Activated effector memory CD4-positive, alpha-beta T cell treated with Interleukin-2 at 50 U/mL for 16 hours (primary cell): ENCODE data around the gene SYPL1.

Source experiments
- DNase-seq: peaks from one replicate; pipeline ENCODE4 v3.0.0-alpha.2; 2020

The SYPL1 gene

GRCh38 chr7:106064771-106065574 lies 47.1 kb downstream of the SYPL1 start:
- no peak for DNase-seq

GRCh38 chr7:106064316-106064715 lies 47.8 kb downstream of the SYPL1 start:
- no peak for DNase-seq

DNA sequence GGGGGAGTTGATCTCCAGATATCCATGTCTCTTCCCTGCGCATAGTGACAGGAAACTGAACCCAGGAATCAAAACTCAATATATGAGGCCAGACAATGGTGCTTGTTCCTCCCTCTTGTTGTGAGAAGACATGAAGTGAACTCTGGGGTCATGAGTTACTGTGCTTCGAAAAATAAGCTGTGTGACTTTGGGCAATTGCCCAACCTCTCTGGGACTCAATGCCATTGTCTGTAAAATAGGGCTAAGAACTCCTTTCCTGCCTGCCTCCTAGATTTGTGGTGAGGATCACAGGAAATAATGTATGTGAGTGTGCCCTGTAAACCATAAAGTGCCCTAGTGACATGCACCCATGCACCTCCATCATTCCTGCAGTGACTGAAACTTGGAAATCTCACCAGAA lies 48.4 kb downstream of the SYPL1 start:
- no peak for DNase-seq

DNA sequence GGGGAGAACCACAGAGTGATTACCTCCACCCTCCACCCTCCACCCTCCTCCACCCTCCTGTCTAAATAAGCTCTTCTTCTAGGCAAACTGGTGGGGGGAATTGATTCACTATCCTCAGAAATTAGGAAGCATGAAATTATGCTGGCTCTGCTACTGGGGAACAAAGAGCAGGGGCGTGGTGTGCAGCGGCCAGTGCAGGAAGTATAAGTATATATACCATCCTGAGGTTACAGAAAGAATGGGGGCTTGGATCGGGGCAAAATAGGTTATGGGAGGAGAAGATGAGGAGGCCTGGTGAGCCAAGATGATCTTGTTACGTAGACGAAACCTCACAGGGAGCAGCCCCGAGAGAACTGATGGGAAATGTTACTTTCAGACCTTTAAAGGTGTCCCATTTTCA lies 49.1 kb downstream of the SYPL1 start:
- no peak for DNase-seq

- DNase-seq = no peak
Measured at GRCh38 chr7:106062521-106062931, 49.6 kb downstream of the SYPL1 start.

DNA sequence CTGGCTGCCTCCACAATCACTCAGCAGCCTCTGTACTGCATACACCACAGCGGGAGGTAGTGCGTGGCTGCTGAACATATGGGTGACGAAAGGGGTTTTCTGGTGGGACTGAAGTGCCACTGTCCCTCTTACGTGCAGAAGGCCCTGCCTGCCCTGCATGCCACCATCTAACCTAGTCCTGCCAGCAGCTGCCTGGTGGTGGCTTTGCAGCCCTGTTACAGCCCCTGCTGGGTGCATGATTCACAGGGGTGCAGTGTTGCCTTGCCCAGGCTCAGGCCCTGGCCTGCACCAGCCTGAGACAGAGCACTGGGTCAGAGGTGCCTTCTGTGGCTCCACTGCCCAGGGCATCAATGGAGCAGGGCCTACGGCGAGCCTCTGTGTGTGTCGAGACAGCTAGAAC lies 50.1 kb downstream of the SYPL1 start:
- DNase-seq = no peak

GRCh38 chr7:106061301-106061979 lies 50.7 kb downstream of the SYPL1 start:
- no peak for DNase-seq

DNA sequence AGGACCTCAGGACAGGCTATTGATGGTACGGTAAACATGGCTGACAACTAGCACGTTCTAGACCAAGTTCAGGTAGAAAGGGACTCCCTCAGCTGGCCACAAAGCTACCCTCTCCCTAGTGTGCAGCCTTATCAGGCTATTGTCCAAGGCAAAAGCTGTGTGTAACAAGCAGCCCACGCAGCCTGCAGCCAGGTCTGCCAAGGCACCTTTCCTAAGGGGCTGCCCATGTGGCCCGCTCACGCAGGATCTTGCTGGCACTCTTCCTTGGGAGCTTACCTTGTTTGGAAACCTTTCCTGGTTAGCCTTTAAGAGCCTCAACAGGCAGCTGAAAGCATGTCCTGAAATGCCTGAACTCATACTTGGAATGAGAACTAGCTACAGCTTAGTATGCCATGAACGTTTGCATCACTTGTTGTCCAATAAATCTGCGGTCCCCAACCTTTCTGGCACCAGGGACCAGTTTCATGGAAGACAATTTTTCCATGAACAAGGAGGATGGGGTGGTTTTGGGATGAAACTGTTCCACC lies 51.7 kb downstream of the SYPL1 start:
- no peak for DNase-seq

DNA sequence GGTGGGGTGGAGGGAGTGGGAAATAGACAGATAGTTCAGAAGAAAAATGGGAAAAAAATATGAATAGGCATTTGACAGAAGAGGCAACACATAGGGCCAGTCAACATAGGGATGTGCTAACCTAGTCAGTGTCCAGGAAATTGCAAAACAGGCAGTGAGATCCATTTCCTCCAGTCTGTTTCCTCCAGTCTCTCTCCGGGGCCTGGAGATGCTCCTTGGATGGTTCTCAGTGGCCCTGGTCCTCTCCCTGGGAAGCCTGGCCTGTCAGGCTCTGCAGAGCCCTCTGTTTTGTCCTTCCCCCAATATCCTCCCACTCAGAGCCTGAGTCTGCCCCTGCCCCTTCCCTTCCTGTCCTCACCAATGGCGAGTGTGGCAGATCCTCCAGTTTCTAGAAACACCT lies 52.6 kb downstream of the SYPL1 start:
- DNase-seq = no peak

GRCh38 chr7:106058928-106059324 lies 53.2 kb downstream of the SYPL1 start:
- no peak for DNase-seq

DNA sequence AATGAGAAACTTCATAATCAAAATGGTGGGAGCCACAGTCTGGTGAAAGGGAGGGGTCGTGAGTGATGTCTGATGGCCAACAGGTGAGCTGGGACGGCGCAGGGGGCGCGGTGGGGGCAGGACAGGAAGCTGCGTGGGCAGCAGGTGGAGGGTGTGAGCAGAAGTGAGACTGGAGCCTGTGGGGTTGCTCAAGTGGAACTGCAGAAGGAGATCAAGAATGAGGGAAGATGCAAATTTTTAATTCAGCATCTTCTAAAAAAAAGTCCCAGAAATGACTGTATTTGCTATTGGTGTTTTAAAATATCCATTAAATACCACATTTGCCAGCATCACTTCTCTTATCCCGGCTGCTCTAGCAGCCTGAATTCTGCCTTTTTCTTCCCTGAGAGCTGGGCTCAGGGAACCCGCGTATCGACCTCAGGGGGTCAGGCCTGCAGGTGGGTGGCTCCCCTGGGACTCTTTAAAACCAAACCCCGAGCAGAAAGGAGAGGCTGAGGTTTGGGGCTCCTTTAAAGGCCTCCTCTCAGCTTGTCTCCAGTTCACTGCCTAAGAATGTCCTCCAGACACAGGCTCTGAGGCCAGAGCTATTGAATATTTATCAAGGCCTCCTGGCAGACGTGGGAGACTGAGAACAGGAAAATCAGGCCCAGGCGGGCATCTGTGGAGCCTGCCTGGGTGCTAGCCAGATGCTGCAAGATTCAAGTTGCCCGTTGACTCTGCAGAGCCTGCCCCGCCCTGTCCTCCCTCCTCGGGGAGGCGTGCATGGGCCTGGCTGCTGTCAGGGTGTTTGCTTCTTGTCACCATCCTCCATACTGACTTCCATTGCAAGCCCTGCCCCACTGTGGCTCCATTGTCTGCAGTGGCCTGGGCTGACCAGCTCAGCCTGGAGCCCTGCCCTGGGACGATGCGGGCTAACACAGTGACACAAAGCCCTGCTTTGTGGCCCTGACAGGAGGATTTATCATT lies 53.9 kb downstream of the SYPL1 start:
- no peak for DNase-seq

- DNase-seq = no peak
Measured at GRCh38 chr7:106057204-106057961, 54.7 kb downstream of the SYPL1 start.

GRCh38 chr7:106056513-106057203 lies 55.5 kb downstream of the SYPL1 start:
- DNase-seq = peak; percentile 51

DNA sequence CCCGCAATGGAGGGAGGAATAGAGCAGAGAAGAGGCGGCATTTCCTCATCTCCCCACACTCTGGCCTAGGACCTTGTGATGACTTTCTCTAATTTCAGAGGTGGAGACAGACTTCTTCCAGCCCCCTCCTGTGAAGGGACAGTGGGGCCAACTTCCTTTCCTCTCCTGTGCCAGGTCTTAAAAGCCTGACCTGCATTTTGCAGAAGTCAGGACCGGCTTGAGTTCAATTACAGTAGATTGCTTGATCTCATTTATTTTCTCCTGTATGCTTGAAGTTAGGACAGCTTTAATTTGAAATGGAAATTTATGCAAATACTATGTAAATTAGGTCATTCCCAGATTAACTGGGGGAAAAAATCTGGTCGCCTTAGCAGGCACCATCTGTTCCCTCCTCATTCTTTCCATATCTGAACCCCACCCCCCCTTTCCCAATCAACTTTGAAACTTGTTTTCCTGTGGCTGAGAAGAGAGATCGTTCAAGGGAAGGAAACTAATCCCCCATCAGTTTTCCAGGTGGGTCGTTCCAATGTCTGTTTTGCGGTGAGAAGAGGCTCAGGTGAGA lies 57.1 kb downstream of the SYPL1 start:
- no peak for DNase-seq

GRCh38 chr7:106054156-106054910 lies 57.8 kb downstream of the SYPL1 start:
- DNase-seq = no peak

- no peak for DNase-seq
Measured at GRCh38 chr7:106053109-106053508, 59.0 kb downstream of the SYPL1 start.

DNA sequence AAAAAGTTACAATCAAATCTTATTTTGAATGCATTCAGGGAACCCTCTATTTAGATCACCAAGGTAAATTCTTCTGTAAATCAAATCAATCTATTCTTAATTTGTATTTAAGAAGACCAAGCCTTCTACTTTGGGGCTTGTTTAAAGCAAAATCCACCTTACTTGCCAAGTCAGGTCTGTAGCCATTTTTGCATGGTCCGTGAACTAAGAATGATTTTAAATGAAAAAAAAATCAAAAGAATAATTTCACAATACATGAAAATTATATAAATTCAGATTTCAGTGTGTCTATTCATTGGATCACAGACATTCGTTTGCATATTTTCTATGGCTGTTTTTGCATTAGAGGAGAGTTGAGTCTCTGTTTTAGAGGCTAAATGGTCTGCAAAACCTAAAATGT lies 59.4 kb downstream of the SYPL1 start:
- DNase-seq = no peak

DNA sequence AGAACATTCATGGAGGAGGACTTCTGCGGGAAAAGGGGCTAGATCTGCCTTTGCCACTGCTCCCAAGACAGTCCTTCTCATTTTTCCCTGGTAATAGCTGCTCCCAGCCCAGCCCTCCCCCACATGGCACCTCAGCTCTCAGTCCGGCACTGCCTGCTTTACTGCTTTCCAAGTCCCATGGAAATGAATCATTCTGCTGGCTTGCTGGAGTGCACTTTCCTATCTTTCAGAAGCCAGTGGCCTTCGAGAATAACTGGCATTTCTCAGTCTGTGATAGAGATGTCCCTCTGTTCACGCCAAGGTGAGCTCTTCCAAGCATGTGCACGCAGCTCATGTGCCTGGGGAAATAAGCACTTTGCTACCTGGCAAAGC lies 61.4 kb downstream of the SYPL1 start:
- DNase-seq = no peak

- no peak for DNase-seq
Measured at GRCh38 chr7:106050002-106050745, 61.9 kb downstream of the SYPL1 start.
